GM23338 (cell line): Measurements from ENCODE around the gene CMIP. TPM values are rescaled to one million over a fixed set of nuclear protein-coding genes. Genes with fewer than 3 reads are reported as not detected.

Experiments
- ATAC-seq: fragments of 200-7000 bp; cut with Tn5 transposase; 3 replicates; pipeline ENCODE4 v1.9.1; 2020
- DNase-seq: peaks from one replicate; pipeline ENCODE4 v3.0.0-alpha.2; 2015; ENCODE audit warnings: low spot score
- H2AFZ ChIP-seq: fragments of 200-600 bp; sonication (generic); 2 replicates; pipeline ENCODE4 v1.8.0; 2016; ENCODE audit warnings: antibody characterized with exemption, mild to moderate bottlenecking, moderate library complexity
- H3F3A ChIP-seq: fragments of 200-600 bp; sonication (generic); replicated peaks from 2 replicates; pipeline ENCODE4 v1.8.0; 2017; ENCODE audit warnings: antibody characterized with exemption, mixed run types, low read depth
- H3K27ac ChIP-seq: fragments of 200-600 bp; sonication (generic); 2 replicates; pipeline ENCODE4 v1.6.1; 2016; ENCODE audit warnings: low read depth
- H3K27me3 ChIP-seq: fragments of 200-600 bp; sonication (generic); 2 replicates; pipeline ENCODE4 v1.8.0; 2016; ENCODE audit warnings: mild to moderate bottlenecking, mixed run types, moderate library complexity; ENCODE audit not compliant: insufficient read depth
- H3K36me3 ChIP-seq: fragments of 200-600 bp; sonication (generic); 2 replicates; pipeline ENCODE4 v1.8.0; 2016; ENCODE audit warnings: mild to moderate bottlenecking; ENCODE audit not compliant: insufficient read depth
- H3K4me1 ChIP-seq: fragments of 200-600 bp; sonication (generic); 2 replicates; pipeline ENCODE4 v1.8.0; 2016; ENCODE audit warnings: mild to moderate bottlenecking, moderate library complexity; ENCODE audit not compliant: insufficient read depth
- H3K4me2 ChIP-seq: fragments of 200-600 bp; sonication (generic); 2 replicates; pipeline ENCODE4 v1.7.1; 2017; ENCODE audit warnings: mixed run types
- H3K4me3 ChIP-seq: fragments of 200-600 bp; sonication (generic); 2 replicates; pipeline ENCODE4 v1.6.1; 2016; ENCODE audit warnings: mixed run types
- H3K79me2 ChIP-seq: fragments of 200-600 bp; sonication (generic); replicated peaks from 2 replicates; pipeline ENCODE4 v1.8.0; 2017; ENCODE audit warnings: mild to moderate bottlenecking; ENCODE audit not compliant: insufficient read depth
- H3K9me2 ChIP-seq: fragments of 200-600 bp; sonication (generic); 2 replicates; pipeline ENCODE4 v1.8.0; 2017; ENCODE audit not compliant: insufficient read depth
- H4K20me1 ChIP-seq: fragments of 200-600 bp; sonication (generic); replicated peaks from 2 replicates; pipeline ENCODE4 v1.8.0; 2017; ENCODE audit warnings: mild to moderate bottlenecking; ENCODE audit not compliant: insufficient read depth
- H3K27ac Mint-ChIP-seq: 2 replicates; pipeline ENCODE4 v1.8.0; 2020; ENCODE audit warnings: inconsistent platforms, mild to moderate bottlenecking, moderate library complexity, mixed read lengths
- H3K27me3 Mint-ChIP-seq: 3 replicates; pipeline ENCODE4 v1.8.0; 2022; ENCODE audit warnings: low read depth, mild to moderate bottlenecking, moderate library complexity, mixed read lengths, inconsistent platforms; ENCODE audit not compliant: insufficient read depth, poor library complexity
- H3K36me3 Mint-ChIP-seq: 3 replicates; pipeline ENCODE4 v1.8.0; 2021; ENCODE audit warnings: low read depth, mild to moderate bottlenecking, inconsistent platforms, moderate library complexity, mixed read lengths
- H3K4me1 Mint-ChIP-seq: 3 replicates; pipeline ENCODE4 v1.8.0; 2020; ENCODE audit warnings: mild to moderate bottlenecking, inconsistent platforms, mixed read lengths
- H3K4me3 Mint-ChIP-seq: 3 replicates; pipeline ENCODE4 v1.8.0; 2021; ENCODE audit warnings: moderate library complexity, mild to moderate bottlenecking, inconsistent platforms, mixed read lengths
- H3K9me3 Mint-ChIP-seq: 3 replicates; pipeline ENCODE4 v1.8.0; 2020; ENCODE audit warnings: moderate library complexity, mild to moderate bottlenecking, inconsistent platforms, mixed read lengths
- CREB1 ChIP-seq: fragments of 250-450 bp; sonication (Bioruptor Pico); IDR thresholded peaks from 2 replicates; pipeline ENCODE4 v1.5.0; 2020; ENCODE audit warnings: low read depth, mild to moderate bottlenecking, moderate library complexity
- EZH2 ChIP-seq: fragments of 200-600 bp; sonication (generic); IDR thresholded peaks from one replicate; pipeline ENCODE4 v1.8.0; 2017; ENCODE audit warnings: antibody characterized with exemption, mild to moderate bottlenecking, low read depth; ENCODE audit not compliant: unreplicated experiment
- JUNB ChIP-seq: IDR thresholded peaks from one replicate; pipeline ENCODE4 v1.6.1; 2016; ENCODE audit warnings: antibody characterized with exemption; ENCODE audit not compliant: unreplicated experiment
- NANOG ChIP-seq: IDR thresholded peaks from 2 replicates; pipeline ENCODE4 v1.6.1; 2016; ENCODE audit warnings: antibody characterized with exemption, borderline replicate concordance
- POLR2AphosphoS5 ChIP-seq: IDR thresholded peaks from 2 replicates; pipeline ENCODE4 v1.6.1; 2016; ENCODE audit warnings: antibody characterized with exemption, low read depth
- STAT1 ChIP-seq: IDR thresholded peaks from one replicate; pipeline ENCODE4 v1.6.1; 2016; ENCODE audit warnings: antibody characterized with exemption; ENCODE audit not compliant: unreplicated experiment
- ZNF114 ChIP-seq: fragments of 250-450 bp; sonication (Bioruptor Pico); IDR thresholded peaks from 2 replicates; pipeline ENCODE4 v1.5.0; 2020; ENCODE audit warnings: mild to moderate bottlenecking, moderate library complexity
- ZNF331 ChIP-seq: fragments of 250-450 bp; sonication (Bioruptor Pico); IDR thresholded peaks from 2 replicates; pipeline ENCODE4 v1.5.0; 2020; ENCODE audit warnings: low read depth, mild to moderate bottlenecking, moderate library complexity
- polyA plus RNA-seq: library from polyadenylated mRNA; unstranded; fragments of >200 nt; fragmentation: Nextera tagmentation; extraction: Ambion mirVana; gene quantifications from 2 replicates; pipeline ENCODE4 v1.2.1, GENCODE V29; 2016
- total RNA-seq: library from RNA; depleted of rRNA; stranded (reverse); fragments of >200 nt; shearing (Covaris generic); gene quantifications from 2 replicates; pipeline ENCODE4 v1.2.3, GENCODE V29; 2014
- TF ChIP-seq, protein P1 (sequence below), 2 experiments: fragments of 200-600 bp in 1 of 2; sonication (generic) in 1 of 2; conservative IDR thresholded peaks; 2 replicates each; pipeline versions ENCODE4 v1.5.1 to v1.6.1; 2016 to 2017; ENCODE audit warnings: antibody characterized with exemption in 2 of 2, low read depth in 2 of 2, mild to moderate bottlenecking in 2 of 2, moderate library complexity in 1 of 2
- TF ChIP-seq, protein P2 (sequence below): IDR thresholded peaks from 2 replicates; pipeline ENCODE4 v1.6.1; 2016; ENCODE audit warnings: antibody characterized with exemption
- TF ChIP-seq, protein P3 (sequence below): IDR thresholded peaks from one replicate; pipeline ENCODE4 v1.6.1; 2018; ENCODE audit warnings: antibody characterized with exemption; ENCODE audit not compliant: unreplicated experiment
- TF ChIP-seq, protein P4 (sequence below): fragments of 250-450 bp; sonication (Bioruptor Pico); IDR thresholded peaks from 2 replicates; pipeline ENCODE4 v1.5.0; 2020; ENCODE audit warnings: mild to moderate bottlenecking, moderate library complexity

Gene CMIP
- total and polyA plus RNA-seq, 2 experiments from 2014 or later = 9.5 to 62.3 TPM

DNA sequence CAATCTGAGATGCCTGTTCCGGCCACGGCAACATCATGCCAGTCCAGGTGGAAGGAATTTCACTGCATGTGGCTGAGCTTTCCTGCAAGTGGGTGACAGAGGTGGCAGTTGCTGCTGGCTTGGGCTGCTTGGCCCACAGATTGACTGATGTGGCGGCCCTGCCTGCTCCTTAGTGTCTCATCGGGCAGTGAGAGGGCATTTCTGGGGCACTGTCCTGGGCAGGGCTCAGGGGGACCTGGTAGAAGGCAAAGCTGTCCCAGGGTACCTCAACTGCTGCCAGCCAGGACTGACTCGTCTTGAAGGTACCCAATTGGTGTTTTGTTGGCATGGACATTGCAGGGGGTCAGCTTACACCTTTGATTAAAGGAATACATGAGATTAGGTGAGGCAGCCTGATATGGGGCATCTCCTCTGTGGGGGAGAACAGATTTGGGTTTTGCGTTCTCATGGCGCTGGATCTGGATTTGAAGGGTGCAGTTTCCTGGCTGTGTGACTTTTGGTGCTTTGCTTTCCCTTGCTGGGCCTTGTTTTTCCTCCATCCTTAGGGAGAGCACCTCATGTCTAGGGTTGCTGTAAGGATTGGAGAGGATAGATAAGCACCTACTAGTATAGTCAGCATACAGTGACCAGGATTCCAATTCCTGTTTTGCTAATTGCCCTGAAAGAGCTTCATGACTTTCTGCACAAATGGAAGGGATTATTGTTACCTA, 5.4 kb downstream of the CMIP start:
- Histone ChIP-seq H3F3A (peaks cover 13% of the 10 kb centered on the region; the same call in 1 of the 2 replicates), H2AFZ (no peak overlapping the region), H3K9me2 (no peaks in the 10 kb centered on the region), H3K36me3 (no peaks in the 10 kb centered on the region), H3K4me1 (peaks cover 52% of the 10 kb centered on the region), H3K4me2 (no peak overlapping the region), H3K79me2 (peaks cover 99% of the 10 kb centered on the region), H3K27ac (no peak overlapping the region), H3K27me3 (no peaks in the 10 kb centered on the region), H3K4me3 (no peak overlapping the region), H4K20me1 (peaks cover 71% of the 10 kb centered on the region)
- Mint-ChIP-seq H3K36me3 (peaks cover 4% of the 10 kb centered on the region; the same call in 1 of the 3 replicates), H3K4me1 (peaks cover 80% of the 10 kb centered on the region), H3K27me3 (peaks cover 19% of the 10 kb centered on the region), H3K9me3 (no peaks in the 10 kb centered on the region), H3K27ac (no peak overlapping the region), H3K4me3 (no peak overlapping the region)
- DNase-seq (no peak), ATAC-seq (no peak)
- TF ChIP-seq, protein P1, sequence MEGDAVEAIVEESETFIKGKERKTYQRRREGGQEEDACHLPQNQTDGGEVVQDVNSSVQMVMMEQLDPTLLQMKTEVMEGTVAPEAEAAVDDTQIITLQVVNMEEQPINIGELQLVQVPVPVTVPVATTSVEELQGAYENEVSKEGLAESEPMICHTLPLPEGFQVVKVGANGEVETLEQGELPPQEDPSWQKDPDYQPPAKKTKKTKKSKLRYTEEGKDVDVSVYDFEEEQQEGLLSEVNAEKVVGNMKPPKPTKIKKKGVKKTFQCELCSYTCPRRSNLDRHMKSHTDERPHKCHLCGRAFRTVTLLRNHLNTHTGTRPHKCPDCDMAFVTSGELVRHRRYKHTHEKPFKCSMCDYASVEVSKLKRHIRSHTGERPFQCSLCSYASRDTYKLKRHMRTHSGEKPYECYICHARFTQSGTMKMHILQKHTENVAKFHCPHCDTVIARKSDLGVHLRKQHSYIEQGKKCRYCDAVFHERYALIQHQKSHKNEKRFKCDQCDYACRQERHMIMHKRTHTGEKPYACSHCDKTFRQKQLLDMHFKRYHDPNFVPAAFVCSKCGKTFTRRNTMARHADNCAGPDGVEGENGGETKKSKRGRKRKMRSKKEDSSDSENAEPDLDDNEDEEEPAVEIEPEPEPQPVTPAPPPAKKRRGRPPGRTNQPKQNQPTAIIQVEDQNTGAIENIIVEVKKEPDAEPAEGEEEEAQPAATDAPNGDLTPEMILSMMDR (conservative IDR thresholded peaks at IDR 0.05; ENCODE audit: low read depth in 2 of 2) = no peak
- TF ChIP-seq, protein P2, sequence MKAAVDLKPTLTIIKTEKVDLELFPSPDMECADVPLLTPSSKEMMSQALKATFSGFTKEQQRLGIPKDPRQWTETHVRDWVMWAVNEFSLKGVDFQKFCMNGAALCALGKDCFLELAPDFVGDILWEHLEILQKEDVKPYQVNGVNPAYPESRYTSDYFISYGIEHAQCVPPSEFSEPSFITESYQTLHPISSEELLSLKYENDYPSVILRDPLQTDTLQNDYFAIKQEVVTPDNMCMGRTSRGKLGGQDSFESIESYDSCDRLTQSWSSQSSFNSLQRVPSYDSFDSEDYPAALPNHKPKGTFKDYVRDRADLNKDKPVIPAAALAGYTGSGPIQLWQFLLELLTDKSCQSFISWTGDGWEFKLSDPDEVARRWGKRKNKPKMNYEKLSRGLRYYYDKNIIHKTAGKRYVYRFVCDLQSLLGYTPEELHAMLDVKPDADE = no peak
- TF ChIP-seq NANOG (no peak), ZNF114 (CRISPR knock-in tag) (no peak), ZNF331 (CRISPR knock-in tag) (no peak), JUNB (no peak), EZH2 (no peak), STAT1 (no peak), POLR2AphosphoS5 (no peak), CREB1 (CRISPR knock-in tag) (no peak)
- TF ChIP-seq, protein P3, sequence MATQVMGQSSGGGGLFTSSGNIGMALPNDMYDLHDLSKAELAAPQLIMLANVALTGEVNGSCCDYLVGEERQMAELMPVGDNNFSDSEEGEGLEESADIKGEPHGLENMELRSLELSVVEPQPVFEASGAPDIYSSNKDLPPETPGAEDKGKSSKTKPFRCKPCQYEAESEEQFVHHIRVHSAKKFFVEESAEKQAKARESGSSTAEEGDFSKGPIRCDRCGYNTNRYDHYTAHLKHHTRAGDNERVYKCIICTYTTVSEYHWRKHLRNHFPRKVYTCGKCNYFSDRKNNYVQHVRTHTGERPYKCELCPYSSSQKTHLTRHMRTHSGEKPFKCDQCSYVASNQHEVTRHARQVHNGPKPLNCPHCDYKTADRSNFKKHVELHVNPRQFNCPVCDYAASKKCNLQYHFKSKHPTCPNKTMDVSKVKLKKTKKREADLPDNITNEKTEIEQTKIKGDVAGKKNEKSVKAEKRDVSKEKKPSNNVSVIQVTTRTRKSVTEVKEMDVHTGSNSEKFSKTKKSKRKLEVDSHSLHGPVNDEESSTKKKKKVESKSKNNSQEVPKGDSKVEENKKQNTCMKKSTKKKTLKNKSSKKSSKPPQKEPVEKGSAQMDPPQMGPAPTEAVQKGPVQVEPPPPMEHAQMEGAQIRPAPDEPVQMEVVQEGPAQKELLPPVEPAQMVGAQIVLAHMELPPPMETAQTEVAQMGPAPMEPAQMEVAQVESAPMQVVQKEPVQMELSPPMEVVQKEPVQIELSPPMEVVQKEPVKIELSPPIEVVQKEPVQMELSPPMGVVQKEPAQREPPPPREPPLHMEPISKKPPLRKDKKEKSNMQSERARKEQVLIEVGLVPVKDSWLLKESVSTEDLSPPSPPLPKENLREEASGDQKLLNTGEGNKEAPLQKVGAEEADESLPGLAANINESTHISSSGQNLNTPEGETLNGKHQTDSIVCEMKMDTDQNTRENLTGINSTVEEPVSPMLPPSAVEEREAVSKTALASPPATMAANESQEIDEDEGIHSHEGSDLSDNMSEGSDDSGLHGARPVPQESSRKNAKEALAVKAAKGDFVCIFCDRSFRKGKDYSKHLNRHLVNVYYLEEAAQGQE = no peak
- TF ChIP-seq, protein P4, sequence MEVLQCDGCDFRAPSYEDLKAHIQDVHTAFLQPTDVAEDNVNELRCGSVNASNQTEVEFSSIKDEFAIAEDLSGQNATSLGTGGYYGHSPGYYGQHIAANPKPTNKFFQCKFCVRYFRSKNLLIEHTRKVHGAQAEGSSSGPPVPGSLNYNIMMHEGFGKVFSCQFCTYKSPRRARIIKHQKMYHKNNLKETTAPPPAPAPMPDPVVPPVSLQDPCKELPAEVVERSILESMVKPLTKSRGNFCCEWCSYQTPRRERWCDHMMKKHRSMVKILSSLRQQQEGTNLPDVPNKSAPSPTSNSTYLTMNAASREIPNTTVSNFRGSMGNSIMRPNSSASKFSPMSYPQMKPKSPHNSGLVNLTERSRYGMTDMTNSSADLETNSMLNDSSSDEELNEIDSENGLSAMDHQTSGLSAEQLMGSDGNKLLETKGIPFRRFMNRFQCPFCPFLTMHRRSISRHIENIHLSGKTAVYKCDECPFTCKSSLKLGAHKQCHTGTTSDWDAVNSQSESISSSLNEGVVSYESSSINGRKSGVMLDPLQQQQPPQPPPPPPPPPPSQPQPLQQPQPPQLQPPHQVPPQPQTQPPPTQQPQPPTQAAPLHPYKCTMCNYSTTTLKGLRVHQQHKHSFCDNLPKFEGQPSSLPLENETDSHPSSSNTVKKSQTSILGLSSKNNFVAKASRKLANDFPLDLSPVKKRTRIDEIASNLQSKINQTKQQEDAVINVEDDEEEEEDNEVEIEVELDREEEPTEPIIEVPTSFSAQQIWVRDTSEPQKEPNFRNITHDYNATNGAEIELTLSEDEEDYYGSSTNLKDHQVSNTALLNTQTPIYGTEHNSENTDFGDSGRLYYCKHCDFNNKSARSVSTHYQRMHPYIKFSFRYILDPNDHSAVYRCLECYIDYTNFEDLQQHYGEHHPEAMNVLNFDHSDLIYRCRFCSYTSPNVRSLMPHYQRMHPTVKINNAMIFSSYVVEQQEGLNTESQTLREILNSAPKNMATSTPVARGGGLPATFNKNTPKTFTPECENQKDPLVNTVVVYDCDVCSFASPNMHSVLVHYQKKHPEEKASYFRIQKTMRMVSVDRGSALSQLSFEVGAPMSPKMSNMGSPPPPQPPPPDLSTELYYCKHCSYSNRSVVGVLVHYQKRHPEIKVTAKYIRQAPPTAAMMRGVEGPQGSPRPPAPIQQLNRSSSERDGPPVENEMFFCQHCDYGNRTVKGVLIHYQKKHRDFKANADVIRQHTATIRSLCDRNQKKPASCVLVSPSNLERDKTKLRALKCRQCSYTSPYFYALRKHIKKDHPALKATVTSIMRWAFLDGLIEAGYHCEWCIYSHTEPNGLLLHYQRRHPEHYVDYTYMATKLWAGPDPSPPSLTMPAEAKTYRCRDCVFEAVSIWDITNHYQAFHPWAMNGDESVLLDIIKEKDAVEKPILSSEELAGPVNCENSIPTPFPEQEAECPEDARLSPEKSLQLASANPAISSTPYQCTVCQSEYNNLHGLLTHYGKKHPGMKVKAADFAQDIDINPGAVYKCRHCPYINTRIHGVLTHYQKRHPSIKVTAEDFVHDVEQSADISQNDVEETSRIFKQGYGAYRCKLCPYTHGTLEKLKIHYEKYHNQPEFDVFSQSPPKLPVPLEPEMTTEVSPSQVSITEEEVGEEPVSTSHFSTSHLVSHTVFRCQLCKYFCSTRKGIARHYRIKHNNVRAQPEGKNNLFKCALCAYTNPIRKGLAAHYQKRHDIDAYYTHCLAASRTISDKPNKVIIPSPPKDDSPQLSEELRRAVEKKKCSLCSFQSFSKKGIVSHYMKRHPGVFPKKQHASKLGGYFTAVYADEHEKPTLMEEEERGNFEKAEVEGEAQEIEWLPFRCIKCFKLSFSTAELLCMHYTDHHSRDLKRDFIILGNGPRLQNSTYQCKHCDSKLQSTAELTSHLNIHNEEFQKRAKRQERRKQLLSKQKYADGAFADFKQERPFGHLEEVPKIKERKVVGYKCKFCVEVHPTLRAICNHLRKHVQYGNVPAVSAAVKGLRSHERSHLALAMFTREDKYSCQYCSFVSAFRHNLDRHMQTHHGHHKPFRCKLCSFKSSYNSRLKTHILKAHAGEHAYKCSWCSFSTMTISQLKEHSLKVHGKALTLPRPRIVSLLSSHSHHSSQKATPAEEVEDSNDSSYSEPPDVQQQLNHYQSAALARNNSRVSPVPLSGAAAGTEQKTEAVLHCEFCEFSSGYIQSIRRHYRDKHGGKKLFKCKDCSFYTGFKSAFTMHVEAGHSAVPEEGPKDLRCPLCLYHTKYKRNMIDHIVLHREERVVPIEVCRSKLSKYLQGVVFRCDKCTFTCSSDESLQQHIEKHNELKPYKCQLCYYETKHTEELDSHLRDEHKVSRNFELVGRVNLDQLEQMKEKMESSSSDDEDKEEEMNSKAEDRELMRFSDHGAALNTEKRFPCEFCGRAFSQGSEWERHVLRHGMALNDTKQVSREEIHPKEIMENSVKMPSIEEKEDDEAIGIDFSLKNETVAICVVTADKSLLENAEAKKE (CRISPR knock-in tag) = no peak
